GM12892 (cell line): ENCODE data around the gene CDCA7.

Source experiments
- POLR2A ChIP-seq: IDR thresholded peaks from 2 replicates; pipeline ENCODE4 v1.6.1; 2011; ENCODE audit warnings: low read depth, low read length, control low read depth
- TAF1 ChIP-seq: IDR thresholded peaks from 2 replicates; pipeline ENCODE4 v1.6.1; 2011; ENCODE audit warnings: low read depth, mild to moderate bottlenecking, control low read depth, low read length, borderline replicate concordance

DNA sequence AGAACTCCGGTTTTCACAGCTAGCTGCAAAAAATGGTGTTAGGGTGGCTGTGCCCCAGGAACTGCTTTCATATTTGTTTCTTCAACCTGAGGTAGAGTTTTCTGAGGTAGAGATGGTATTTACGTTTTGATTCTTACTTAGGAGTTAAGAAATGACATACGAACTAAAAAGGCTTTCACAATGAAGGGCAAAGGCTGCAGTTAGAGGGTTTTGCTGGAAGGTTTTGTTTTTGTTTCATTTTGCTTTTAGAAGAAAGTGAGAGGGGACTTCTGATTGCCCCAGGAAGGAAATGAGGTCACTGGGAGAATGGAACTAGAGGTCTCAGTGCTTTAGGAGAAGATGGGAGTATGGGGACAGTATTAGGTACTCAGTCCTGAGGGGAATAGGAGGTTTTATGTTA lies 15.5 kb downstream of the CDCA7 start:
- TF ChIP-seq POLR2A (no peak), TAF1 (no peak)
